Duodenal mucosa (tissue), 2 donors: ENCODE data around the gene SPTSSB.

ENCODE experiments used
- H3K27ac ChIP-seq: one replicate; pipeline ENCODE4 v1.7.0; 2013; ENCODE audit warnings: low read depth, low read length
- H3K27me3 ChIP-seq, 2 donors: one replicate each; pipeline ENCODE4 v1.7.0; 2013; ENCODE audit warnings: low read length in 2 of 2, control low read depth in 1 of 2; ENCODE audit not compliant: insufficient read depth in 2 of 2, control insufficient read depth in 1 of 2
- H3K36me3 ChIP-seq, 2 donors: one replicate each; pipeline ENCODE4 v1.7.0; 2013; ENCODE audit warnings: low read length in 2 of 2, control low read depth in 1 of 2; ENCODE audit not compliant: insufficient read depth in 2 of 2, control insufficient read depth in 1 of 2
- H3K4me1 ChIP-seq, 2 donors: one replicate each; pipeline ENCODE4 v1.7.0; 2013; ENCODE audit warnings: low read length in 2 of 2, control low read depth in 1 of 2; ENCODE audit not compliant: insufficient read depth in 2 of 2, control insufficient read depth in 1 of 2
- H3K4me3 ChIP-seq, 2 donors: one replicate each; pipeline ENCODE4 v1.7.0; 2013; ENCODE audit warnings: low read length in 2 of 2, low read depth in 1 of 2
- H3K9ac ChIP-seq, 2 donors: one replicate each; pipeline ENCODE4 v1.7.0; 2013; ENCODE audit warnings: low read length in 2 of 2, low read depth in 1 of 2
- H3K9me3 ChIP-seq, 2 donors: one replicate each; pipeline ENCODE4 v1.7.0; 2013; ENCODE audit warnings: low read length in 2 of 2, control low read depth in 1 of 2; ENCODE audit not compliant: control insufficient read depth in 1 of 2

Gene SPTSSB, protein sequence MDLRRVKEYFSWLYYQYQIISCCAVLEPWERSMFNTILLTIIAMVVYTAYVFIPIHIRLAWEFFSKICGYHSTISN

GRCh38 chr3:161371441-161372320 is at the start of gene SPTSSB:
Gene SPTSSB (minus strand): TSS chr3:161371517. CDS start chr3:161346323, 25,194 bp downstream.
- Histone ChIP-seq H3K9me3 (no peaks in the 10 kb centered on the region), H3K27ac (no peak within 1 kb of the TSS), H3K4me1 (peaks cover 11 to 19% of the 10 kb centered on the region in 2 donors), H3K4me3 (peak within 1 kb of the TSS; percentile 43 to 65), H3K9ac (no peak within 1 kb of the TSS), H3K36me3 (no peaks in the 10 kb centered on the region), H3K27me3 (peaks cover 29 to 37% of the 10 kb centered on the region in 2 donors)

- H3K4me1 ChIP-seq = no peaks in the 10 kb centered on the region
- no peaks in the 10 kb centered on the region for H3K27me3 ChIP-seq
- no peak overlapping the region for H3K27ac ChIP-seq
- no peaks in the 10 kb centered on the region for H3K9me3 ChIP-seq
- no peak overlapping the region for H3K4me3 ChIP-seq
- H3K36me3 ChIP-seq = no peaks in the 10 kb centered on the region
- no peak overlapping the region for H3K9ac ChIP-seq
Observed at GRCh38 chr3:161420746-161421145, 49.4 kb upstream of the SPTSSB start.

GRCh38 chr3:161419555-161420333 is 48.4 kb upstream of the SPTSSB start:
- Histone ChIP-seq H3K27ac (no peak overlapping the region), H3K4me1 (no peaks in the 10 kb centered on the region), H3K9ac (no peak overlapping the region), H3K9me3 (no peaks in the 10 kb centered on the region), H3K36me3 (no peaks in the 10 kb centered on the region), H3K27me3 (no peaks in the 10 kb centered on the region), H3K4me3 (no peak overlapping the region)

DNA sequence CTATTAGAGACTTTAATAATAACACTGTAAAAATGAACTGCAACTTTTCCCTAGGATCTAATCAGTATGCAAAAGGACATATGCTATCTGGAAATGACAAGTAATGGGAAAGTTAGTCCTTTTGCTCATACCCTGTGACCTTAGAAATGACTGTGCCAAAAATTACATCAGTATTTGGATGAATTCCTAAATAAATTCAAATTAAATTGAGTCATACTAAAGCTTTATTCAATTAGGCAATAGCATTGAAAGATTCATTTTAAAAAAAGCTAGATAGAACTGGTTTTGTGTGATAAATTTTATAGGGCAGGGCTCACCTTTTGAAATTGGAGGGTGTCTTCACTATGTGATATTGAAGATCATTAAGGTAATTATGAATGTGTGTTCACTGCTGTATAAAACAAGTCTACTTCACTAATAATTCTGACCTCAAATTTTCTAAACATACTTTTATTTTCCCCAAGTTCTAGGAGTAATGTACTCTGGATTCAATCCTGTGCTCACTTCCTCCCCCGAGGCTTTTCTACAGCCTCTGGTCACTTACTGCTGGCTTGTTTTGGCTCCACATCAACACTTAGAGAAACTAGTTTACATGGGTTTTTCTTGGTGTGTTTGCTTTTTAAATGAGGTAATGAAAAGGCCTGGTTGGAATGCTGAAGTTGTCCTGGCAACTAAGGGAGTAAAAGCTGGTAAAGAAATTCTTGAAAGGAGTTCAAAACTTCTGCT is 44.4 kb upstream of the SPTSSB start:
- H3K4me3 ChIP-seq = no peak overlapping the region
- H3K9me3 ChIP-seq = no peaks in the 10 kb centered on the region
- H3K27me3 ChIP-seq = no peaks in the 10 kb centered on the region
- no peak overlapping the region for H3K9ac ChIP-seq
- H3K27ac ChIP-seq = no peak overlapping the region
- H3K36me3 ChIP-seq = no peaks in the 10 kb centered on the region
- no peaks in the 10 kb centered on the region for H3K4me1 ChIP-seq

DNA sequence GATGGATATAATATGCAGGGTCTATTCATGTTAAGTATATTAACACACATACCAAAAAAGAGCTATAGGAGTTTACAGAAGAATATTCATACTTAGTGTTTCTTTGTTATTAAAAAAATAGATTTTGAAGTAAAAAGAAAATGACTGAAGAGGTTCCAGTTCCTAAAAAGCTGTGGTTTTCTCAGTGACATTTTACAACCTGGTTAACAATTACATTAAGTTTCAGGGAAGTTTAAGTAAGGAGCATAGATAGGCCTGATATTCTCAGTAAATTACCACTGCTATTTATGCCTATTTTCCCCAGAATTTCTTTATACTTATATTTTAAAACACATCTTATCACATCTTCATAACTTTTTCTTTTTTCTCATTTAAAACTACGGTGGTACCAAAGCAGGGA is 43.6 kb upstream of the SPTSSB start:
- Histone ChIP-seq H3K36me3 (no peaks in the 10 kb centered on the region), H3K27ac (no peak overlapping the region), H3K4me3 (no peak overlapping the region), H3K9ac (no peak overlapping the region), H3K4me1 (no peaks in the 10 kb centered on the region), H3K9me3 (no peaks in the 10 kb centered on the region), H3K27me3 (no peaks in the 10 kb centered on the region)

GRCh38 chr3:161413855-161414210 is 42.5 kb upstream of the SPTSSB start:
- no peak overlapping the region for H3K9ac ChIP-seq
- H3K27me3 ChIP-seq = no peaks in the 10 kb centered on the region
- H3K36me3 ChIP-seq = no peaks in the 10 kb centered on the region
- H3K9me3 ChIP-seq = no peaks in the 10 kb centered on the region
- H3K4me1 ChIP-seq = no peaks in the 10 kb centered on the region
- H3K4me3 ChIP-seq = no peak overlapping the region
- H3K27ac ChIP-seq = no peak overlapping the region

DNA sequence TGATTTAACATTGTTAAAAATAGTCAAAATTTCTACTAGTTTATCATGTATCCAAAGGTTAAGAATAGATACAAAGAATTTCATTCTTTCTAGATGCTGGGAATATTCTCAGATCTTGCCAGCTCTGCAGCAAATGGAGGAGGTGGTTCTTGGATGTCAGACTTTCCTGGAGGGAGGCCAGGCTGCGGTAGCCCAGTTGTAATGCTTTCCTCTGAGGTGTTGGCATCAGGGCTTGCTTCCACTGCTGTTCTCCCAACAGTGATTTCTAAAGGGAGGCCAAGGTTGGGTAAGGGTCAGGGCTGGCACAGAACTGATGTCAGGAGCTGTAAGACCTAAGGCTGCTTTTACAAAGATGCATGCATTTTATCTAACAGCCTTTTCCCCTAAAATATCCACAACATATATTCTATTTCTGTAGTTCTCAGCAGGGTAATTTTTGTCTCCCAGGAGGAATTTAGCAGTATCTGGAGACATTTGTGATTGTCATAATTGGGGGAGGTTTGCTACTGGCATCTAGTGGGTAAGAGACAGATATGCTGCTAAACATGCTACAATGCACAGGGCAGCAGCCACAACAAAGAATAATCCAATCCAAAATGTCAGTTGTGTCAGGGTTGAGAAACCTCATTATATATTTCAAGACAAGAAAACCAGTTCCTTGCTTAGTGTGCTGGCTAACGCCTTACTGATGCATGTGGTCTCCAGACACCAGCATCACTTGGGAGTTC is 42.0 kb upstream of the SPTSSB start:
- no peaks in the 10 kb centered on the region for H3K27me3 ChIP-seq
- H3K36me3 ChIP-seq = no peaks in the 10 kb centered on the region
- H3K9me3 ChIP-seq = no peaks in the 10 kb centered on the region
- no peak overlapping the region for H3K27ac ChIP-seq
- H3K9ac ChIP-seq = no peak overlapping the region
- H3K4me3 ChIP-seq = no peak overlapping the region
- H3K4me1 ChIP-seq = no peaks in the 10 kb centered on the region

DNA sequence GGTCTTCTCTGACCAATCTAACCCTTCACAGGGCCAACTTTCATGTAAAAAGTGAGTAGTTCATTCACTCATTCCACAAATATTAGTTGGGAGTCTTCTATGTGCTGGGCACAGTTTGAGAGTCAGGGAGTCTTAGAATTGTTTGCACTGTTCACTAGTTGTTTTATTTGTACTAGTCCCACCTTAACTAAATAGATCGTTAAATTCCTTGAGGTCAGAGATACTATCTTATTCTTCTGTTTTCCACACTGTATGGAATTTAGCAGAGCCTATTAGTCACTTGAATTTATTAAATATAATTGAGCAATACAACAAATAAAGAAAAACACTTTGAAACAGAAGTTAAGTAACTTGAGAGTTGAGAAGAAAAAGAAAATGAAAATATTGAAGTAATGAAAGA is 40.8 kb upstream of the SPTSSB start:
- Histone ChIP-seq H3K4me3 (no peak overlapping the region), H3K27ac (no peak overlapping the region), H3K9ac (no peak overlapping the region), H3K9me3 (no peaks in the 10 kb centered on the region), H3K4me1 (no peaks in the 10 kb centered on the region), H3K27me3 (no peaks in the 10 kb centered on the region), H3K36me3 (no peaks in the 10 kb centered on the region)

GRCh38 chr3:161409858-161410257 is 38.5 kb upstream of the SPTSSB start:
- no peaks in the 10 kb centered on the region for H3K9me3 ChIP-seq
- H3K36me3 ChIP-seq = no peaks in the 10 kb centered on the region
- H3K9ac ChIP-seq = no peak overlapping the region
- H3K27ac ChIP-seq = no peak overlapping the region
- H3K4me3 ChIP-seq = no peak overlapping the region
- no peaks in the 10 kb centered on the region for H3K27me3 ChIP-seq
- H3K4me1 ChIP-seq = no peaks in the 10 kb centered on the region
